Measurements from ENCODE around the gene MAP2K1. TPM values are rescaled to one million over a fixed set of nuclear protein-coding genes. Genes with fewer than 3 reads are reported as not detected.

The MAP2K1 gene
- total RNA-seq, 1 donor = 52.2 TPM

DNA sequence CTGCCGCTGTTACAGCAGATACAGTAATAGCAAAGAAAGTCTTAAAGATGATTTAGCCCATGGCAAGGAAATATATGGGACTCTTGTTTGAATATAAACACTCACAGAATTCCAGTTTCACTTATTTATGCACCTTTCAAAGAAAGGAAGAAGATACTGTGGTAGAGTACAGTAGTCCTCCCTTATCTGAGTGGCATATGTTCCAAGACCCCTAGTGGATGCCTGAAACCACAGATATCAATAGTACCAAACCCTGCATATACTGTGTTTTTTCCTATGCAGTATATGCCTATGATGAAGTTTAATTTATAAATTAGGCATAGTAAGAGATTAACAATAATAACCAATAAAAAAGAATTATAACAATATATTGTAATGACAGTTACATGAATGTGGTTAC lies 8.2 kb downstream of the MAP2K1 start:
- no peak for DNase-seq (ENCODE audit: low read depth)
- TF ChIP-seq, protein P1, sequence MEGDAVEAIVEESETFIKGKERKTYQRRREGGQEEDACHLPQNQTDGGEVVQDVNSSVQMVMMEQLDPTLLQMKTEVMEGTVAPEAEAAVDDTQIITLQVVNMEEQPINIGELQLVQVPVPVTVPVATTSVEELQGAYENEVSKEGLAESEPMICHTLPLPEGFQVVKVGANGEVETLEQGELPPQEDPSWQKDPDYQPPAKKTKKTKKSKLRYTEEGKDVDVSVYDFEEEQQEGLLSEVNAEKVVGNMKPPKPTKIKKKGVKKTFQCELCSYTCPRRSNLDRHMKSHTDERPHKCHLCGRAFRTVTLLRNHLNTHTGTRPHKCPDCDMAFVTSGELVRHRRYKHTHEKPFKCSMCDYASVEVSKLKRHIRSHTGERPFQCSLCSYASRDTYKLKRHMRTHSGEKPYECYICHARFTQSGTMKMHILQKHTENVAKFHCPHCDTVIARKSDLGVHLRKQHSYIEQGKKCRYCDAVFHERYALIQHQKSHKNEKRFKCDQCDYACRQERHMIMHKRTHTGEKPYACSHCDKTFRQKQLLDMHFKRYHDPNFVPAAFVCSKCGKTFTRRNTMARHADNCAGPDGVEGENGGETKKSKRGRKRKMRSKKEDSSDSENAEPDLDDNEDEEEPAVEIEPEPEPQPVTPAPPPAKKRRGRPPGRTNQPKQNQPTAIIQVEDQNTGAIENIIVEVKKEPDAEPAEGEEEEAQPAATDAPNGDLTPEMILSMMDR (IDR thresholded peaks at IDR 0.05; ENCODE audit: insufficient read depth, low read length) = no peak
- H3K4me3 ChIP-seq (ENCODE audit: low read depth, low read length) = no peak overlapping the region

DNA sequence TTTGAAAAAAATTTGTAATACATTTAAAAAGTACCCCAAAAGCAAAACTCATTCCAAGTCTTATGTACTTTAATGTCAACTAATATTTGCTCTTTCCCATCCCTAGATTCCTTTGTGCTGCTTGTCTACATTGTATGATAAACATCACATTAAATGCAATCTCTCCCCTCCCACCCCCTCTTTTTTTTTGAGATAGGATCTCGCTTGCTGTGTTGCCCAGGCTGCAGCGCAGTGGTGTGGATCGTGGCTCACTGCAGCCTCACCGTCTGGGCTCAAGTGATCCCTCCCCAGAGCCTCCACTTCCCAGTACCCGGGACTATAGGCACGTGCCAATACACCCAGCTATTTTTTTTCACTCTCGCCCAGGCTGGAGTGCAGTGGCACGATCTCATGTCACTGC lies 12.6 kb downstream of the MAP2K1 start:
- no peak overlapping the region for H3K4me3 ChIP-seq (ENCODE audit: low read depth, low read length)
- TF ChIP-seq, protein P1 (IDR thresholded peaks at IDR 0.05; ENCODE audit: insufficient read depth, low read length) = no peak
- no peak for DNase-seq (ENCODE audit: low read depth)

DNA sequence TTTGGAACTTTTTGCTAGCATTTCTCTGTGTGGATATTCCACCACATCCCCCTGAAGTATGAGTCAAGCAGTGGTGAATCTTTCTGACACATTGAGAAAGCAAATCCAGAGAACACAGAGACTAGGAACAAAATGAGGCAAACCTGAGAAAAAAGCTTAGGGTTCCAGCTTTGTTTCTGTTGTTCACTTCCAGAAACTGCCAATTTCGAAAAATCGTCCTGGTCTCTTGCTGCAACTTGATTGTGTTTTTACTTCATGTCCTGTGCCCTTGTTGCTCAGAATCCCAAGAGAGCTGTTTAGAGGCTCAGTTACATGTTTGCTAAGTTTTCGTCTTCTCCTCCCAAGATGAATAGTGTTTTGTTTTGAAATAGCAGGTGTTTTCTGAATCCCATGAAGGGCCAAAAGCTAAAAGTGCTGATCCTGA lies 13.7 kb downstream of the MAP2K1 start:
- H3K4me3 ChIP-seq (ENCODE audit: low read depth, low read length) = no peak overlapping the region
- no peak for DNase-seq (ENCODE audit: low read depth)
- TF ChIP-seq, protein P1 (IDR thresholded peaks at IDR 0.05; ENCODE audit: insufficient read depth, low read length) = no peak

DNA sequence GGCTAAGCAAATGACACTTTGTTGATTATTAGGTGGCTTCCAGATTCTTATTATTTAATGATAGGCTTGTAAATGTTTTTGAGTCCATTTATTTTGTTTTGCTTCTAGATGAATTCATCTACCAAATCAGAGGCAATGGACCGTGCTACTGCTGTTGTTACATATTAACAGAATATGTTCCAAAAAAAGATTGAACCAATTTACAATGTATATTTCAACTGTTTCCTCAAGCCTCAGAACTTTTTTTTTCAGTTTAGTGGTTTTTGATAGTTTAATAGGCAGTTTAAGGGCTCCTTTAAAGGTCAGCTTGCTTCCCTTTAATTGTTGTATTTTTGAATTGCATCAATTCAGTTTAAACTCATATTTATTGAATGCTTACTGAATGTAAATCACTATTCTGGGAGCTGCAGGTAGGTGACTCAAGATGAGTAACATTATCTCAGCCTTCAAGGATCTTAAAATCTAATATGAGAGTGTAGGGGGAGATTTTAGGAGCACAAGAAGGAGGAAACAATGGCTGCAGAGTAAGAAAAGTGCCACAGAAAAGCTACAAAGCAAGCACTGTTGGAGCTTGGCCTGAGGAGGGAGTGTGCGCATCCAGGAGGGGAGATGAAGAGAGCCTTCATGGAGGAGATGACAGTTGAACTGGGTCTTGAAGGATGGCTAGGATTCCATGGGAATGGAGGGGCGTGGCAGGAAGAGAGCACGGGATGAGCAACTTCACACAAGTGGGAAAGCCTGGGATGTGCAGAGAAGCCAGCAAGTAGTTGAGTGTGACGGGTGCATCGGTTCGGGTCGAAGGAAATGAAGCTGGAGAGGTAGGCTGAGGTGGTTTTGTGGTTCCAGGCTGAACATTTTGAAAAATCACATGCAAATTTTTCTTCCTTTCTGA lies 14.7 kb downstream of the MAP2K1 start:
- no peak for DNase-seq (ENCODE audit: low read depth)
- no peak overlapping the region for H3K4me3 ChIP-seq (ENCODE audit: low read depth, low read length)
- TF ChIP-seq, protein P1 (IDR thresholded peaks at IDR 0.05; ENCODE audit: insufficient read depth, low read length) = no peak

DNA sequence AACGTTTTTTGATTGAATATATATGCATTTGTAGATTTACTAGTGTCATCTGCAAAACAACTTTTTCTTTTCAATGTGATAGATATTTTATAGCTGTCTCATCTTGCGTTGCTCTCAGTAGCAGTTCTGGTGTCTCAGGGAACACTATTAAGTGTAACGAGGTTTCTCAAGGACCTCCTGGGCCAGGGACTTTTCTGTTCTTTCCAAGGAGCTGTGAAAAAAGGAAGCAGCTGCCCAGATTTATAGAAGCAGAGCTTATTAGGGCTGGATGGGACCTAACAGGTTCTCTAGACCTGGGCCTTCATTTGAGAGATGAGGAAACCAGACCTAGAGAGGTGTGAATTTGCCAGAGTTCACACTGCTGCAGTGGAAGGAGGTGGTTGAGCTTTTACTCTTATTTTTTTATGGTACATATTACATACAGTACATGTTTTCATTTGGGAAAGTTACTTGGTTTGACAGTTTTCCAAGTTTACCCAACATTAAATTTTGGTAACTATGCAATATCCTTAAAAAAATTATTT lies 16.1 kb downstream of the MAP2K1 start:
- no peak overlapping the region for H3K4me3 ChIP-seq (ENCODE audit: low read depth, low read length)
- DNase-seq (ENCODE audit: low read depth) = no peak
- TF ChIP-seq, protein P1 (IDR thresholded peaks at IDR 0.05; ENCODE audit: insufficient read depth, low read length) = no peak

DNA sequence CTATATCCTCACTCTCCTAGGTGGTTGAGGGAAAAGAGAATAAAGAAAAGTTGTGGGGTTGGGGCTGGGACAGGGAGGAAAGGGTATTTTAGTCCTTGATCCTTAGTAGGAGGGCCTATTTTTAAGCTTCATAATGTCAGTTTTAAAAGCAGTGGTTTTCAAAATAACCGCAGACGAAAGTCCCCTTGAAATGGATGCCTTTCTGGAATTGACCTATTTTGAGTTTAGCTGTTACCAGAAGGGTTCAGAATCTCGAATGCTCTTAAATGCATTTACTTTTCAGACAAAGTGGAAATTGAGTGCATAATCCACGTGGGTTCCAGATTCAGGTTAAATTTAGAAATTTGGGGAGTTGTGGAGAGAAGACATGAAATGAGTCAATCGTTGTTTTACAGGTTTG lies 16.6 kb downstream of the MAP2K1 start:
- H3K4me3 ChIP-seq (ENCODE audit: low read depth, low read length) = no peak overlapping the region
- TF ChIP-seq, protein P1 (IDR thresholded peaks at IDR 0.05; ENCODE audit: insufficient read depth, low read length) = no peak
- DNase-seq (ENCODE audit: low read depth) = no peak

Measured in fibroblast of the aortic adventitia (primary cell).